NCI-H187 (cell line): ENCODE results near the gene ANKRD33.

Experiments
- DNase-seq, 2 experiments: peaks; one replicate each; lab custom pipeline; 2025; lab: John Stamatoyannopoulos, UW

Gene ANKRD33

DNA sequence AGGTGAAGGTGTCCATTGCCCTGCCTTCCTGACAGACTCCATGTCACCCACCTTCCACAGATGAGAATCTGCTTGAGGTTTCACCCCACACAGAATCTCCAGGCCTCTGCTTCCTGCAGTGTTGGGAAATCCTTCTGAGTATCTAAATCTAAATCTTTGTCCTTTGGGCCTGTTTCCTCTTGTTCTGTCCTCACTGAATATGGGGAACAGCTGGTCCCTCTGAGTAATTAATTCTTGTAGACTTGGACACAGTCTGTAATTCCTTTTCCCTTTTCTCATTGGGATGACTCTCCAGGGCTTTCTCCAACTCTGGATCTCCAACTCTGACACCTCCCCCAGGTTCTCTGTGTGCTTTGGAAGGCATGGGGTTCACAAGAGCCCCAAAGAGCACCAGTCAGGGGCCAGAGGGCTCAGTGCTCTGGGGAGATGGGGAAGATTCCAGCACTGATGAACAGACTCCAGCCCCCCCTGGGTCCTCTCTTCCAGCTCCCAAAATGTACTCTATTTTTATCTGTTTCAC, 17.1 kb downstream of the ANKRD33 start:
- no peak for DNase-seq

DNA sequence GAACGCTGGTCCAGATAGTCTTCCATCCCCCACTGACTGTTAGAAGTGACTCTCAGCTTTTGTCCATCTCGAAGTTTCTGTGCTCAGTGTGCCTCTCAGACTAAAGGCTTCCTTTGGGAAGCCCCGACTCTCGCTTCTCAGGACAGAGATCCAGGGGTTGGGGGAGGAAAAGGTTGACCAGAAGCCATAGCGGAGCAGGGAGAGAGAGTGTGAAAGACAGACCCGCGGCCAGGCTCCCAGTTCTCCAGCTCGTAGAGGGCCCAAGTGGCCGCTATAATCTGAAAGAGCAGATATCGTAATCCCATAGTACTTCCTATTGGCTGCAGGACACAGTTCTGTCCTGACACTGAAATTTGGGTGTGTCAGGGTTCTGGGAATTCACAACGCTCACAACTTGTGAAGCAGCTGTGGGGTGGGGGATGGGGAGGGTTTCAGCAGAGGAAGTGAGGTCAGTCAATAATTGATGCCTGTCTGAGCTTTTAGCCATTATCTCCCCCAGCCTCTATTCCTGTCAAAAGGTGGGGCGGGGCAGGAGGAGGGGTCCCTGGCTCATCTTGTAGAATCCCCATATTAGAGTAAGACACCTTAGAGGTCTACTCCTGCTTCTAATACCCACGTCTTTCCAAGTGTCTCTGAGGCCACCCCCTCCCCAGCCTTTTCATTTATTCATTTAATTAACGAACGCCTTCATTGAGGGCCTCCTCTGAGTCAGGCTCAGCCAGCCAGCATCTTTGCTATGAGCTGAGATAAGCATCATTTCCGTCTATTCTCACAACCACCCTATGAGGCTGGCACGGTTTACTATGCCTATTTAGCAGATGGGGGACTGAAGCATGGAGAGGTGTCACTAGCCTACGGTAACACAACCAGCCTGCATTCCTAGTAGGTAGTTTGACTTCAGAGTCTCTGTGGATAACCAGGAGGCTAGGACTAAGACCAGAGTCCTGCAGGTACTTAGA, 17.8 kb downstream of the ANKRD33 start:
- no peak for DNase-seq

- no peak for DNase-seq
Observed at GRCh38 chr12:51906430-51907082, 18.7 kb downstream of the ANKRD33 start.

DNA sequence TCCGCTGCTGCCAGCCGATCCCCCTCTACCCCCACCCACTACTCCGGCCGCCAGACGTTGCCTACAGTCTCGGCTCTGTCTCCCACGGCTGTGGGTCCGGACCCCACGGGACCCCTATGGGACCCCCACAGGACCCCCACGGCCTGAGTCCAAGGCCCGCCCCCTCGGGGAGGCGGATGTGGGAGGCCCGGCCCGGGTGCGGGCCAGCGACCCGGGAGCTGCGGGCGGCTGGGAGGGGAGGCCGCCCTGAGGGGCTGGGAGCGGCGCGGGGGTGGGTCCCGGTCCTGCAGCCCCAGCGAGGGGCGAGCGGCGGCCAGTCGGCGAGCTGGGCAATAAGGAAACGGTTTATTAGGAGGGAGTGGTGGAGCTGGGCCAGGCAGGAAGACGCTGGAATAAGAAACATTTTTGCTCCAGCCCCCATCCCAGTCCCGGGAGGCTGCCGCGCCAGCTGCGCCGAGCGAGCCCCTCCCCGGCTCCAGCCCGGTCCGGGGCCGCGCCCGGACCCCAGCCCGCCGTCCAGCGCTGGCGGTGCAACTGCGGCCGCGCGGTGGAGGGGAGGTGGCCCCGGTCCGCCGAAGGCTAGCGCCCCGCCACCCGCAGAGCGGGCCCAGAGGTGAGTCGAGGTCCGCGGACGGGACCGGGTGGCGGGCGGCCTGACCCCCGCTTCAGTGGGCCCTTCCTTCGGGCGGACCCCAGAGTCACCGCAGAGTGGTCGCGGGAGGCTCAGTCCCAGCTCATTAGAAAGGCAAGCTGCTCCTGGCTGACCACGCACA, 19.4 kb downstream of the ANKRD33 start, which contains the start of gene ACVRL1:
Gene ACVRL1, plus strand, starts transcription at position 422 of the 773 bp plus-strand sequence. CDS start 4,971 bp downstream, outside the sequence.
- DNase-seq: no peak

DNA sequence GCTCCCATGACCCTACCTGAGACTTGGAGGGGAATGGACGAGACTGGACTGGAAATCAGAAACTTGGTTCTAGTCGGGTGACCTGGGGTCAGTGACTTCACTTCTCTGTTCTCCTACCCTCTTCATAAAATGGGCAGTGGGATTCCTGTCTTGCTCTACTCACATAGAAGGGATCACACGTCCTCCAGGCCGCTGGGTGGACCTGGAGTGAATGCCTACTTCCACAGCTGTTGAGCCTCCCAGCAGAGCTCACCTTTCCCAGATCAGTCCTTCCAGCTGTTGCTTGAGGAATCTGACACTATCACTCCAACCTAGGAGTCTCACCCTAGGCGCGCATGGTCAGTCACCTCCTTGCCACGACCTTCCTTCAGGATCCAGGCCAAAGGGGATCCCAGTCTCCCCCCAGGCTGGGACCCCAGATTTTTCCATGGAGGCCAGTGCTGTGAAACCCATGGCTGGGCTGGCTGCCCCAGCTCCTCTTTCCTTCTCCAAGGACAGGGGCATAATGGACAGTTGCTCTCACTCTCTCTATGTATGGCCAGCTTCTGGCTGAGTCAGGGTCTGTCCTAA, 20.0 kb downstream of the ANKRD33 start:
- DNase-seq: no peak

GRCh38 chr12:51908876-51909592, 21.1 kb downstream of the ANKRD33 start:
- DNase-seq: no peak

DNA sequence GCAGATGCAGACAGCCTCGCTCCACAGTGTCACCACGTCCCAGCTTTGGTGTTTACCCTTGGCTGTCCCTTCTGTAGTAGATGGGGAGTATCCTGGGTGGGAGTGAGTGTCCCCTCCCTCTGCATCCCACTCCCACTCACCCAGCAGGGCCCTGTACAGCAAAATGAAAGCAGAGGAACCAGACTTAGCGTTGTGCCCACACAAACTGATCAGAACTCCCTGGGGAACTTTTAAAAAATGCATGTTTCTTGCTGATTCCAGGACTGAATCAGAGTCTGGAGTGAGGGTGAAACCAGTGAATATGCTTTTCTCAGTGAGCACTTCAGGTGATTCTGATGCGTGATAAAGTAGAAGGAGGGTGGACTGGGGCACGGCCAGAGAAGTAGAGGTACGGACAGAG, 22.3 kb downstream of the ANKRD33 start:
- DNase-seq: no peak

DNA sequence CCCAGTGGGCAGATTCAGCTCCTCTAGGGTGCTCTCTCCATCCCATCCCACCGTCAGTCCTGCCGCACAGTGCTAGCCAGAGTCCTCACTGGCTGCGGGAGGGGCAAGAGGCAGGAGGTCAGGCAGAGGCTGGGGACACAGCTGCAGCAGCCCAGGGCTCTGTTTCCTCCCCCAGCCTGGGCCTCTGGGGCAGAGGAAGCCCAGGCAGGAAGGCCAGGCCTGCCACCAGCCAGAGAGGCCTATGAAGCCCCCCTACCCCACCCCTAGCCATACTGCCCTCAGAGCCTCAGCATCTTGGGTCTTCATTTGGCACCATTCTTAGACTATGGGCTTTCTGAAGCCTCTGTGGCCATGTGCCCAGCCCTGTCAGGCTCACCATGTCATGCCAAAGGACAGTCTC, 22.8 kb downstream of the ANKRD33 start:
- DNase-seq: no peak

DNA sequence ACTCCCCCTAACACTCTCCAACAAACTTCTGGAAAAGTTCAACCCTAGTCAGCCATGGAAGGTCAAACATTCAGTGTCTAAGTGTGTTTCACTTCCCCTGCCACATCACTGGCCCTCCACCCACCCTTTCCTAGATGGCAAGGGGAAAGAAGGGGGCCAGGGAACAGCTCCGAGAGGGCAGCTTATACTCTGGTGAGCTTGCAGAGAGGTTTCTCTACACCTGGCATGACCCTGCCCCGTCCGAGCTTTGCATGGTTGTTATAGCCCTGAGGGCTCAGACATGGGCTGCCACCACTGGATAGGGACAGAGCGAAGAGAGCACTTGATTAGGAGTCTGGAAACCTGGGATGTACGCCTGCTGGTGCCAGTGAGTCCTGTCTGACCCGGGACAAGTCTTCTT, 23.4 kb downstream of the ANKRD33 start:
- DNase-seq: no peak

DNA sequence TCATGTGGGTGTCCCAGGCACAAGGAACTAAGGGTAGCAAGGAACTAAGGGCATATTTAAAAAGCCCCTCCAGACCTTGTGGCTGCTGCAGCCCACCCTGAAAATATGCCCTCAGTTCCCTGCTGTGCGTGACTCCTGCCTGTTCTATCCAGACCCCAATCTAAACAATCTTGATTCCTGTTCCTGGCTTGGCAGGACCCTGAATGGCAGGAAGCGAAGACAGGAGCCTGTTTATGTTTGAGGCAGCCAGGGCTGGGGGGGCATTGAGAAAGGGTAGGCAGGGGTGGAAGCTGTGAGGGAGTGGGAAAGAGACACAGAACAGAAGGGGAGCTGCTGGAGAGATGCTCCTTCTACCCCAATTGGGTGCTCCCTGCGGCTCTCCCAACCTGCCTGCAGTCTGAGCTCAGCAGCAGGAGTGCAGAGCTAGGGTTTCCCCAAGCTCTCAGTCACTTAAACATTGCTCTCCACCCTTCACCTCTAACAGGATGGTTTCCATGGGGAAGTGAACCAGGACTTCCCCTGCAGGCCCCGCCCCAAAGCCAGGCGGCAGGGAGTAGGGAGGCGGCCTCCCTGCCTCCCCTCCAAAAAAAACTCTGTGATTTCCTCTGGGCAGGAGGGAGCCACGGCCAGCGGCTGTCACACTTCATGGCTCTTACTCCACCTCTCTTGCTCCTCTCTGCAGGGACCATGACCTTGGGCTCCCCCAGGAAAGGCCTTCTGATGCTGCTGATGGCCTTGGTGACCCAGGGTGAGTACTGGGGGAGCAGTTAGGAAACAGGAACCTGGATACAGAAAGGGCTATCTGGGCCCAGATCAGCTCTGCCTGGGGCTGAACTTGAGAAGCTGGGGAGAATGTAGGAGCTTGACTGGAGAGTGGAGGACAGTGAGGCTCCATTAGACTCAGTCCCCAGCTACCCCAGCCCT, 24.1 kb downstream of the ANKRD33 start:
- DNase-seq: no peak

GRCh38 chr12:51913071-51914033, 25.4 kb downstream of the ANKRD33 start:
- no peak for DNase-seq

DNA sequence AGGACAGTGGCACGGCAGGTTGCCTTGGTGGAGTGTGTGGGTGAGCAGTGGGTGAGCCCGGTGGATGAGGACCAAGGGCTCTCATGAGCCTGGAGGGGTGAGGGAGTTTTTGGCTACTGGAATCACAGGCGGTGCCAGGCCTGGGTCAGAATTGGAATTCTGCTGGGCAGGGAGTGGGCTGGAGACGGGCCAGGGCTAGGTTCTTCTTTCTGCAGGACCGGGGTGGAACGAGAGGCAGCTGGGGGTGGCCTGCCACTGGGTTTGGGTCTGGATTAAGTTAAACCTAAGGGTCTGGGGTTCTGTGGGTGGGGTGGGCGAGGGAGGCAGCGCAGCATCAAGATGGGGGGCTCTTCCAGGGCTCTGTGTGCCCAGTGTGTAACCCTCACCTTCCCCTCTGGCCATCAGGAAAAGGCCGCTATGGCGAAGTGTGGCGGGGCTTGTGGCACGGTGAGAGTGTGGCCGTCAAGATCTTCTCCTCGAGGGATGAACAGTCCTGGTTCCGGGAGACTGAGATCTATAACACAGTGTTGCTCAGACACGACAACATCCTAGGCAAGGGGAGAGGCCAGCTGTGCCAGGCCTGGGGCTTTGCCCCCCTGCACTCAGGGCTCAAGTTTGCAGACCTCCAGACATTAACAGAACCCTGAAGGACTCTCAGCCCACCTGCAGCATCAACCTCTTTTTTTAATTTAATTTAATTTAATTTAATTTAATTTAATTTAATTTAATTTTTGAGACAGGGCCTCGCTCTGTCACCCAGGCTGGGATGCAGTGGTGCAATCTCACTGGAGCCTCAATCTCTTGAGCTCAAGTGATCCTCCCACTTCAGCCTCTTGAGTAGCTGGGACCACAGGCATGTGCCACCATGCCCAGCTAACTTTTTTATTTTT, 26.4 kb downstream of the ANKRD33 start:
- DNase-seq: no peak

DNA sequence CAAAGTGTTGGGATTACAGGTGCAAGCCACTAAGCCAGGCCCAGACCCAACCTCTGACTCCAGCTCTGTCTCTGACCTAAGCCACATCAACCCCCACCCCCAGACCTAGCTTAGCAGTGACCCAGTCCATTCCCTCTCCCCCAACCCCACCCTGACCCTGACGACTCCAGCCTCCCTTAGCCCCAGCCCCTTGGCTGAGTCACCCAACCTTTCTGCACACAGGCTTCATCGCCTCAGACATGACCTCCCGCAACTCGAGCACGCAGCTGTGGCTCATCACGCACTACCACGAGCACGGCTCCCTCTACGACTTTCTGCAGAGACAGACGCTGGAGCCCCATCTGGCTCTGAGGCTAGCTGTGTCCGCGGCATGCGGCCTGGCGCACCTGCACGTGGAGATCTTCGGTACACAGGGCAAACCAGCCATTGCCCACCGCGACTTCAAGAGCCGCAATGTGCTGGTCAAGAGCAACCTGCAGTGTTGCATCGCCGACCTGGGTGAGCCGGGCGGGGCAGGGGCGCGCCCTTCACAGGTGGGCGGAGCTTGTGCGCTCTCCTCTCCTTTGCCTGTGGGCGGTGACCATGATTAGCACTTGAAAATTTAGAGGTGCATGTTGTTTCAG, 27.2 kb downstream of the ANKRD33 start:
- no peak for DNase-seq

DNA sequence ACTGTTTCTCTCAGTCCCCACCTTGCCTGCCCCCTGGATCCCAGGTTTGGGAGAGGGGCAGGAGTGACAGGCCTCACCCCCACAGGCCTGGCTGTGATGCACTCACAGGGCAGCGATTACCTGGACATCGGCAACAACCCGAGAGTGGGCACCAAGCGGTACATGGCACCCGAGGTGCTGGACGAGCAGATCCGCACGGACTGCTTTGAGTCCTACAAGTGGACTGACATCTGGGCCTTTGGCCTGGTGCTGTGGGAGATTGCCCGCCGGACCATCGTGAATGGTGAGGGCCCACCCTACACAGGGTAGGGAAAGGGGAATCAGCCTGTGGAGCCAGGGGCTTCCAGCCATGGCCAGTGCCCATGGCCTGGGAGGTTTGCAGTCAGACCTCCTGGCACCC, 28.0 kb downstream of the ANKRD33 start:
- DNase-seq: no peak

DNA sequence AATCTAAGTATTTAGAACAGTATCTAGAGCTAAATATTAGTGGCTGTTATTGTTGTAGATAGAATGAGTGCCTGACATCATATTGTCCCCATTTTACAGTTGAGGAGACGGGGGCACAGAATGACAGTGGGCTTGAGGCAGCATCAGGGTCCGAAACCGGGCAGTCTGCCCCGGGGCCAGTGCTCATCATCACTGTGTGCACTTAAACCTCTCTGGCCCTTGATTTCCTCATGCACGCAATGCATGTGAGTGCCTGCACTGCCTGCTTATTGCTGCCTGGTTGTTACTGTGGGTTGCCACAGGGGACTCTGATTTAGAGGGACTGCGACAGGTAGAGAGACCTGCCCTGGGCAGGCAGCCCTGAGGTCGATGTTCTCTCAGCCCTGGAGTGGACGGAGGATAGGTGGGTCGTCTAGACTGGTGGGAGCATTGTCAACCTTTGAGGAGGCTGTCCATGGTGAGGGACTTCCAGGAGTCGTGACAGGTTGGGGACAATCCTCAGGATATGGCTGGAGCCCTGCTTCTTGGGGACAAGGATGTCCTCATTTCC, 29.2 kb downstream of the ANKRD33 start:
- DNase-seq: no peak

- no peak for DNase-seq
Observed at GRCh38 chr12:51917746-51918453, 30.0 kb downstream of the ANKRD33 start.
